DND-41 (cell line): ENCODE results near the gene SNX27.
"Not testable (repeated sequence)": the region's sequence is repeated elsewhere in the genome, so short reads cannot be mapped to it uniquely, and the experiment has no call there.

Source experiments
- ATAC-seq: fragments of 200-7000 bp; cut with Tn5 transposase; 3 replicates; pipeline ENCODE4 v1.9.1; 2021; ENCODE audit warnings: low read depth; ENCODE audit not compliant: insufficient read depth
- DNase-seq: peaks from one replicate; pipeline ENCODE4 v3.0.0-alpha.2; 2020
- H2AFZ ChIP-seq: 2 replicates; pipeline ENCODE4 v1.6.0; 2012; ENCODE audit warnings: low read depth, low read length
- H3K27ac ChIP-seq: 2 replicates; pipeline ENCODE4 v1.5.1; 2012; ENCODE audit warnings: low read length, inconsistent platforms
- H3K27me3 ChIP-seq: fragments of 200-600 bp; sonication (generic); 2 replicates; pipeline ENCODE4 v1.6.0; 2012; ENCODE audit warnings: low read length, mild to moderate bottlenecking, inconsistent platforms; ENCODE audit not compliant: insufficient read depth, poor library complexity
- H3K36me3 ChIP-seq: 2 replicates; pipeline ENCODE4 v1.5.1; 2012; ENCODE audit warnings: low read length, inconsistent platforms; ENCODE audit not compliant: insufficient read depth
- H3K4me1 ChIP-seq: 2 replicates; pipeline ENCODE4 v1.5.1; 2012; ENCODE audit warnings: mild to moderate bottlenecking, low read length; ENCODE audit not compliant: insufficient read depth
- H3K4me2 ChIP-seq: 2 replicates; pipeline ENCODE4 v1.6.0; 2012; ENCODE audit warnings: mild to moderate bottlenecking, moderate library complexity, low read length, inconsistent platforms; ENCODE audit not compliant: insufficient read depth
- H3K4me3 ChIP-seq, 2 experiments: fragments of 200-600 bp in 1 of 2; shearing (Covaris generic) in 1 of 2; 2 replicates each; pipeline ENCODE4 v1.5.1; 2012 to 2016; ENCODE audit warnings: inconsistent platforms in 2 of 2, low read length in 2 of 2, mild to moderate bottlenecking in 2 of 2, low read depth in 1 of 2, moderate library complexity in 1 of 2
- H3K79me2 ChIP-seq: 2 replicates; pipeline ENCODE4 v1.6.0; 2012; ENCODE audit warnings: low read length, inconsistent platforms; ENCODE audit not compliant: insufficient read depth
- H3K9ac ChIP-seq: 2 replicates; pipeline ENCODE4 v1.6.0; 2012; ENCODE audit warnings: low read depth, mild to moderate bottlenecking, inconsistent platforms, low read length, moderate library complexity
- H3K9me3 ChIP-seq: 2 replicates; pipeline ENCODE4 v1.5.1; 2012; ENCODE audit warnings: low read length, moderate library complexity, mild to moderate bottlenecking, inconsistent platforms; ENCODE audit not compliant: insufficient read depth, severe bottlenecking
- H4K20me1 ChIP-seq: 2 replicates; pipeline ENCODE4 v1.6.0; 2012; ENCODE audit warnings: low read length; ENCODE audit not compliant: insufficient read depth
- CTCF ChIP-seq: IDR thresholded peaks from 2 replicates; pipeline ENCODE4 v1.5.1; 2012; ENCODE audit warnings: borderline replicate concordance, low read length, moderate library complexity, mild to moderate bottlenecking; ENCODE audit not compliant: poor library complexity, severe bottlenecking; ENCODE audit errors: extremely low read depth
- EZH2 ChIP-seq: IDR thresholded peaks from 3 replicates; pipeline ENCODE4 v1.6.1; 2012; ENCODE audit warnings: borderline replicate concordance, low read depth, mild to moderate bottlenecking, moderate library complexity, low read length, inconsistent platforms; ENCODE audit not compliant: severe bottlenecking

SNX27 gene

GRCh38 chr1:151680826-151681225 is 69.0 kb downstream of the SNX27 start:
- Histone ChIP-seq H3K27me3 (no peaks in the 10 kb centered on the region), H3K27ac (no peak overlapping the region), H3K36me3 (peaks cover 39% of the 10 kb centered on the region; the same call in 1 of the 2 replicates), H3K9me3 (no peaks in the 10 kb centered on the region), H2AFZ (no peak overlapping the region), H3K79me2 (no peaks in the 10 kb centered on the region), H3K4me3 (no peak overlapping the region), H3K4me1 (no peaks in the 10 kb centered on the region), H4K20me1 (no peaks in the 10 kb centered on the region), H3K4me2 (no peak overlapping the region), H3K9ac (no peak overlapping the region)
- no peak for TF ChIP-seq CTCF
- no peak for TF ChIP-seq EZH2
- no peak for ATAC-seq
- DNase-seq = no peak

- Histone ChIP-seq H3K4me2 (no peak overlapping the region), H3K36me3 (peaks cover 46% of the 10 kb centered on the region; the same call in 1 of the 2 replicates), H2AFZ (no peak overlapping the region), H4K20me1 (no peaks in the 10 kb centered on the region), H3K9me3 (no peaks in the 10 kb centered on the region), H3K4me3 (no peak overlapping the region), H3K79me2 (no peaks in the 10 kb centered on the region), H3K4me1 (no peaks in the 10 kb centered on the region), H3K27me3 (no peaks in the 10 kb centered on the region), H3K27ac (no peak overlapping the region), H3K9ac (no peak overlapping the region)
- TF ChIP-seq EZH2 (no peak), CTCF (no peak)
- ATAC-seq (no peak), DNase-seq (no peak)
Observed at GRCh38 chr1:151681923-151682322, 70.1 kb downstream of the SNX27 start.

GRCh38 chr1:151682901-151683300 is 71.1 kb downstream of the SNX27 start:
- H2AFZ ChIP-seq, H4K20me1 ChIP-seq, H3K4me2 ChIP-seq, H3K27ac ChIP-seq, H3K9ac ChIP-seq, DNase-seq, H3K79me2 ChIP-seq, H3K4me3 ChIP-seq, ATAC-seq, H3K4me1 ChIP-seq, H3K27me3 ChIP-seq, H3K9me3 ChIP-seq: not testable (repeated sequence)
- H3K36me3 ChIP-seq = peaks cover 51% of the 10 kb centered on the region; the same call in 1 of the 2 replicates

GRCh38 chr1:151684128-151684527 is 72.3 kb downstream of the SNX27 start:
- no peaks in the 10 kb centered on the region for H4K20me1 ChIP-seq
- H3K4me2 ChIP-seq = no peak overlapping the region
- H3K27me3 ChIP-seq = no peaks in the 10 kb centered on the region
- TF ChIP-seq EZH2 (no peak), CTCF (no peak)
- no peak overlapping the region for H3K4me3 ChIP-seq
- H3K9me3 ChIP-seq = no peaks in the 10 kb centered on the region
- no peak for ATAC-seq
- H3K9ac ChIP-seq = no peak overlapping the region
- H3K27ac ChIP-seq = no peak overlapping the region
- peaks cover 46% of the 10 kb centered on the region for H3K36me3 ChIP-seq
- no peak overlapping the region for H2AFZ ChIP-seq
- H3K79me2 ChIP-seq = no peaks in the 10 kb centered on the region
- no peaks in the 10 kb centered on the region for H3K4me1 ChIP-seq
- no peak for DNase-seq
